Caco-2 (cell line): ENCODE data around the gene INSL3. TPM values are rescaled to one million over a fixed set of nuclear protein-coding genes. Genes with fewer than 3 reads are reported as not detected.

Experiments
- BruUV-seq: library from RNA; stranded (reverse); fragments of 400-500 nt; replicated peaks from 2 replicates; lab custom pipeline; 2021; lab: Mats Ljungman, UMichigan
- CTCF ChIA-PET: fragments of 300-600 bp; sonication (Branson Sonifier 250); formaldehyde crosslinking; loops from one replicate; lab custom pipeline; 2022; ENCODE audit warnings: antibody characterized with exemption; lab: Charles Lee
- POLR2A ChIA-PET: fragments of 300-600 bp; sonication (Branson Sonifier 250); formaldehyde crosslinking; loops from one replicate; lab custom pipeline; 2022; ENCODE audit warnings: antibody characterized with exemption; lab: Charles Lee
- DNase-seq, 2 experiments: peaks; one replicate each; pipeline versions ENCODE4 v3.0.0 to v3.0.0-alpha.2; 2020 to 2022
- H3K27me3 ChIP-seq: replicated peaks from 2 replicates; pipeline ENCODE4 v1.6.0; 2011; ENCODE audit warnings: low read length; ENCODE audit not compliant: control insufficient read depth, insufficient read depth
- H3K36me3 ChIP-seq: 2 replicates; pipeline ENCODE4 v1.5.1; 2011; ENCODE audit warnings: low read length; ENCODE audit not compliant: control insufficient read depth, insufficient read depth
- H3K4me1 ChIP-seq: fragments of 250-450 bp; sonication (Bioruptor Pico); 2 replicates; pipeline ENCODE4 v1.5.1; 2020; ENCODE audit warnings: mild to moderate bottlenecking
- H3K4me3 ChIP-seq: 2 replicates; pipeline ENCODE4 v1.5.1; 2011; ENCODE audit warnings: low read depth, mild to moderate bottlenecking, control low read depth, low read length
- H3K9me3 ChIP-seq: fragments of 250-450 bp; sonication (Bioruptor Pico); 2 replicates; pipeline ENCODE4 v1.5.1; 2020; ENCODE audit warnings: mild to moderate bottlenecking, moderate library complexity
- H3K27ac Mint-ChIP-seq: one replicate; pipeline ENCODE4 v1.8.0; 2022; ENCODE audit warnings: mixed read lengths; ENCODE audit not compliant: unreplicated experiment
- H3K27me3 Mint-ChIP-seq: one replicate; pipeline ENCODE4 v1.8.0; 2022; ENCODE audit warnings: mixed read lengths; ENCODE audit not compliant: insufficient read depth, unreplicated experiment
- H3K36me3 Mint-ChIP-seq: one replicate; pipeline ENCODE4 v1.8.0; 2022; ENCODE audit warnings: mild to moderate bottlenecking, mixed read lengths; ENCODE audit not compliant: insufficient read depth, unreplicated experiment
- H3K4me1 Mint-ChIP-seq: one replicate; pipeline ENCODE4 v1.8.0; 2022; ENCODE audit warnings: low read depth, mixed read lengths; ENCODE audit not compliant: unreplicated experiment
- H3K4me3 Mint-ChIP-seq: one replicate; pipeline ENCODE4 v1.8.0; 2022; ENCODE audit warnings: mild to moderate bottlenecking, moderate library complexity, mixed read lengths; ENCODE audit not compliant: unreplicated experiment
- H3K9me3 Mint-ChIP-seq: one replicate; pipeline ENCODE4 v1.8.0; 2022; ENCODE audit warnings: mixed read lengths; ENCODE audit not compliant: unreplicated experiment
- CTCF ChIP-seq, 2 experiments: fragments of 200-600 bp in 1 of 2; IDR thresholded peaks; 1 replicate in 1 of 2; 2 replicates in 1 of 2; pipeline versions ENCODE4 v1.5.1 to v1.8.0; 2011 to 2022; ENCODE audit warnings: antibody characterized with exemption in 1 of 2, control low read depth in 1 of 2, inconsistent platforms in 1 of 2, low read depth in 1 of 2, low read length in 1 of 2, mild to moderate bottlenecking in 1 of 2, moderate library complexity in 1 of 2; ENCODE audit not compliant: insufficient read depth in 1 of 2, severe bottlenecking in 1 of 2, unreplicated experiment in 1 of 2
- intact Hi-C: fragments of 100-400 bp; cut with micrococcal nuclease; formaldehyde crosslinking; loops from one replicate; pipeline ENCODE4 v1.10.0; 2022; ENCODE audit not compliant: unreplicated experiment
- total RNA-seq: library from RNA; stranded (reverse); gene quantifications from 2 replicates; pipeline ENCODE4 v1.2.3, GENCODE V29; 2022

Gene INSL3
- total RNA-seq, 1 experiment from 2014 or later: not detected

- H3K27ac Mint-ChIP-seq: no peak overlapping the region
These were observed 34.2 kb upstream of the INSL3 start for GRCh38 chr19:17855280-17856152.

GRCh38 chr19:17854061-17854460, 32.7 kb upstream of the INSL3 start:
- no peaks in the 10 kb centered on the region for H3K27me3 ChIP-seq
- no peaks in the 10 kb centered on the region for H3K36me3 ChIP-seq
- H3K4me3 ChIP-seq: no peak overlapping the region
- no peak for TF ChIP-seq CTCF (IDR thresholded peaks at IDR 0.05; ENCODE audit: insufficient read depth in 1 of 2, low read depth in 1 of 2, low read length in 1 of 2, severe bottlenecking in 1 of 2, unreplicated experiment in 1 of 2)
- no peaks in the 10 kb centered on the region for H3K9me3 Mint-ChIP-seq
- intact Hi-C loops: no loop called here
- POLR2A ChIA-PET: no interaction called here
- BruUV-seq: no TSS peak
- DNase-seq: no peak
- H3K4me3 Mint-ChIP-seq: no peak overlapping the region
- no peaks in the 10 kb centered on the region for H3K4me1 ChIP-seq
- peaks cover 2% of the 10 kb centered on the region for H3K27me3 Mint-ChIP-seq
- CTCF ChIA-PET: interaction anchor here (1.0 kb wide), 1 partner anchor 35 kb away, joined by 3 read pairs; no protein-coding TSS in a partner anchor
- no peaks in the 10 kb centered on the region for H3K36me3 Mint-ChIP-seq
- H3K27ac Mint-ChIP-seq: no peak overlapping the region
- no peaks in the 10 kb centered on the region for H3K9me3 ChIP-seq
- no peaks in the 10 kb centered on the region for H3K4me1 Mint-ChIP-seq

More at GRCh38 chr19:17855280-17856152, 34.2 kb upstream of the INSL3 start:
- Histone ChIP-seq H3K27me3 (no peaks in the 10 kb centered on the region), H3K4me3 (no peak overlapping the region), H3K36me3 (no peaks in the 10 kb centered on the region), H3K9me3 (no peaks in the 10 kb centered on the region), H3K4me1 (no peaks in the 10 kb centered on the region)
- no peaks in the 10 kb centered on the region for H3K4me1 Mint-ChIP-seq
- ChIA-PET POLR2A (no interaction called here), CTCF (interaction anchor here (0.5 to 1.1 kb wide), 5 partner anchors 77 to 250 kb away, joined by 3 read pairs; partner anchors contain the start of gene CCDC124)
- peaks cover 2% of the 10 kb centered on the region for H3K27me3 Mint-ChIP-seq
- peaks cover 13% of the 10 kb centered on the region for H3K36me3 Mint-ChIP-seq
- H3K4me3 Mint-ChIP-seq: no peak overlapping the region
- intact Hi-C loops: loop anchor here (1.0 to 5.0 kb wide), 2 partner anchors 89 to 413 kb away; no protein-coding TSS in a partner anchor
- DNase-seq: peak; percentile 80 to 89
- H3K9me3 Mint-ChIP-seq: no peaks in the 10 kb centered on the region
- no TSS peak for BruUV-seq
- TF ChIP-seq CTCF (IDR thresholded peaks at IDR 0.05; ENCODE audit: insufficient read depth in 1 of 2, low read depth in 1 of 2, low read length in 1 of 2, severe bottlenecking in 1 of 2, unreplicated experiment in 1 of 2): peak; percentile 93 to 94

GRCh38 chr19:17848595-17849292, 27.4 kb upstream of the INSL3 start:
- ChIA-PET POLR2A (no interaction called here), CTCF (interaction anchor here (0.6 to 0.7 kb wide), 2 partner anchors 10 to 246 kb away, joined by 3 read pairs; no protein-coding TSS in a partner anchor)
- no peaks in the 10 kb centered on the region for H3K27me3 ChIP-seq
- H3K9me3 ChIP-seq: no peaks in the 10 kb centered on the region
- intact Hi-C loops: no loop called here
- no peak overlapping the region for H3K27ac Mint-ChIP-seq
- no peaks in the 10 kb centered on the region for H3K36me3 Mint-ChIP-seq
- no TSS peak for BruUV-seq
- H3K4me1 Mint-ChIP-seq: no peaks in the 10 kb centered on the region
- H3K27me3 Mint-ChIP-seq: no peaks in the 10 kb centered on the region
- H3K4me3 Mint-ChIP-seq: no peak overlapping the region
- no peaks in the 10 kb centered on the region for H3K9me3 Mint-ChIP-seq
- no peak for DNase-seq
- no peaks in the 10 kb centered on the region for H3K36me3 ChIP-seq
- TF ChIP-seq CTCF (IDR thresholded peaks at IDR 0.05; ENCODE audit: insufficient read depth in 1 of 2, low read depth in 1 of 2, low read length in 1 of 2, severe bottlenecking in 1 of 2, unreplicated experiment in 1 of 2): no peak
- H3K4me3 ChIP-seq: no peak overlapping the region
- H3K4me1 ChIP-seq: no peaks in the 10 kb centered on the region
